HFF-Myc (cell line): ENCODE measurements around the gene DKK3.

Source experiments
- DNase-seq: peaks from one replicate; pipeline ENCODE4 v3.0.0-alpha.2; 2011; ENCODE audit warnings: low read depth; ENCODE audit errors: extremely low read depth
- H3K4me3 ChIP-seq: replicated peaks from 2 replicates; pipeline ENCODE4 v1.5.1; 2011; ENCODE audit warnings: low read depth, mild to moderate bottlenecking, control low read depth, low read length
- CTCF ChIP-seq: IDR thresholded peaks from 2 replicates; pipeline ENCODE4 v1.5.1; 2012; ENCODE audit warnings: mild to moderate bottlenecking, low read depth, low read length, control low read depth; ENCODE audit errors: missing control alignments

Gene DKK3

GRCh38 chr11:11987503-11988022 is 20.9 kb downstream of the DKK3 start:
- TF ChIP-seq CTCF = peak; percentile 35
- H3K4me3 ChIP-seq = no peak overlapping the region
- DNase-seq = peak; percentile 56

GRCh38 chr11:11985954-11986949 is 22.2 kb downstream of the DKK3 start:
- no peak for DNase-seq
- TF ChIP-seq CTCF = no peak
- H3K4me3 ChIP-seq = no peak overlapping the region

- DNase-seq = no peak
- no peak for TF ChIP-seq CTCF
- H3K4me3 ChIP-seq = no peak overlapping the region
Observed at GRCh38 chr11:11985016-11985715, 23.3 kb downstream of the DKK3 start.

GRCh38 chr11:11984563-11984962 is 23.9 kb downstream of the DKK3 start:
- DNase-seq = no peak
- no peak overlapping the region for H3K4me3 ChIP-seq
- TF ChIP-seq CTCF = no peak

GRCh38 chr11:11983427-11983826 is 25.0 kb downstream of the DKK3 start:
- TF ChIP-seq CTCF = no peak
- no peak for DNase-seq
- no peak overlapping the region for H3K4me3 ChIP-seq

GRCh38 chr11:11982975-11983374 is 25.5 kb downstream of the DKK3 start:
- no peak for TF ChIP-seq CTCF
- DNase-seq = no peak

More at GRCh38 chr11:11982975-11983374, 25.5 kb downstream of the DKK3 start:
- no peak overlapping the region for H3K4me3 ChIP-seq
